ENCODE measurements around the gene XXYLT1.

DNA sequence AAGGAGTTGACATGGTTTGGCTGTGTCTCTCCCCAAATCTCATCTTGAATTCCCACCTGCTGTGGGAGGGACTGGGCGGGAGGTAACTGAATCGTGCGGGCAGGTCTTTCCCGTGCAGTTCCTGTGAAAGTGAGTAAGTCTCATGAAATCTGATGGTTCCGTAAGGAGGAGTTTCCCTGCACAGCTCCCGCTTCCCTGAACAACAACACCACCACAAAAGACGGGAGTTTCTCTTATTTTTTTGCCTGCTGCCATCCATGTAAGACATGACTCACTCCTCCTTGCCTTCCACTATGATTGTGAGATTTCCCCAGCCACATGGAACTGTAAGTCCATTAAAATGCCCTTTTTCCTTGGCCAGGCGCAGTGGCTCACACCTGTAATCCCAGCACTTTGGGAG, 22.7 kb downstream of the XXYLT1 start:
- TF ChIP-seq, protein P1, sequence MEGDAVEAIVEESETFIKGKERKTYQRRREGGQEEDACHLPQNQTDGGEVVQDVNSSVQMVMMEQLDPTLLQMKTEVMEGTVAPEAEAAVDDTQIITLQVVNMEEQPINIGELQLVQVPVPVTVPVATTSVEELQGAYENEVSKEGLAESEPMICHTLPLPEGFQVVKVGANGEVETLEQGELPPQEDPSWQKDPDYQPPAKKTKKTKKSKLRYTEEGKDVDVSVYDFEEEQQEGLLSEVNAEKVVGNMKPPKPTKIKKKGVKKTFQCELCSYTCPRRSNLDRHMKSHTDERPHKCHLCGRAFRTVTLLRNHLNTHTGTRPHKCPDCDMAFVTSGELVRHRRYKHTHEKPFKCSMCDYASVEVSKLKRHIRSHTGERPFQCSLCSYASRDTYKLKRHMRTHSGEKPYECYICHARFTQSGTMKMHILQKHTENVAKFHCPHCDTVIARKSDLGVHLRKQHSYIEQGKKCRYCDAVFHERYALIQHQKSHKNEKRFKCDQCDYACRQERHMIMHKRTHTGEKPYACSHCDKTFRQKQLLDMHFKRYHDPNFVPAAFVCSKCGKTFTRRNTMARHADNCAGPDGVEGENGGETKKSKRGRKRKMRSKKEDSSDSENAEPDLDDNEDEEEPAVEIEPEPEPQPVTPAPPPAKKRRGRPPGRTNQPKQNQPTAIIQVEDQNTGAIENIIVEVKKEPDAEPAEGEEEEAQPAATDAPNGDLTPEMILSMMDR (IDR thresholded peaks at IDR 0.05; ENCODE audit: low read depth, low read length, poor library complexity, severe bottlenecking) = no peak
- TF ChIP-seq EZH2phosphoT487 (IDR thresholded peaks at IDR 0.05; ENCODE audit: borderline replicate concordance, low read length) = no peak

Data from DOHH2 (cell line).